Prostate gland (tissue), 2 donors: ENCODE data around the gene HMX3.

ENCODE experiments used
- POLR2A ChIP-seq: fragments of 450-650 bp; IDR thresholded peaks from one replicate; pipeline ENCODE4 v1.6.1; 2016; ENCODE audit warnings: antibody characterized with exemption, mild to moderate bottlenecking
- POLR2AphosphoS5 ChIP-seq: sonication (generic); formaldehyde crosslinking; IDR thresholded peaks from one replicate; pipeline ENCODE4 v1.6.1; 2017; ENCODE audit warnings: antibody characterized with exemption
- TF ChIP-seq, protein P1 (sequence below), 4 experiments: fragments of 200-600 bp in 2 of 4; fragments of 450-650 bp in 2 of 4; sonication (generic) in 2 of 4; IDR thresholded peaks; 1 replicate in 3 of 4; 2 replicates in 1 of 4; pipeline ENCODE4 v1.5.1; 2016 to 2019; ENCODE audit warnings: antibody characterized with exemption in 4 of 4, mild to moderate bottlenecking in 2 of 4, moderate library complexity in 2 of 4

DNA sequence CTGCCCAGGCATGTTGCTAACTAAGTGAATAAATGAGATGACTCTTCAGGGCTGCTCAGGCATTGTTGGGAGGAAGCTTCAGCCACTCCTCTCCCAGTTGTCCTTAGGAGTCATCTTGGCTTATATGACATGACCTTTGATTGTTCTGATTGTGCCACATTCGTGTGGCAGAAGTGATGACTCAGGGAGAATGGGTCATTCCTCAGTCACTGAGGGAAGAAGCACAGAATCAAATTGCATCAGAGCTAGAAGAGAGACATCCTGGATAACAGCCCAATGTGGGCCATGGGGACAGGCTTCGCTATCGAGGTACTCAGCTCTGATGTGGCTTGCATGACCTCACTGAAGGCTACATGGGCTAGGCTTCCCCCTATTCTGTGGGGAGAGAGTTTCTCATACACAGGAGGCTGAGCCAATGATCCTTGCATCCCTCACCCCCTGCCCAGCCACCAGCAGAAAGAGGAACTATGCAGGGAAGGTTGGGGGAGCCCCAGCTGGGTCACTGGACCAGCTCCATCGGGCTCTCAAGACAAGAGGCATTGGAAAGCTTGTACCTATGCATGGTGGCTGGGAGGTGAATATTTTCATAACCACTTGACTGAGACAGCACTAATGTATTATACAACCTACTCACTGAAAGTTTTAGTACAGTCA lies 6.0 kb upstream of the HMX3 start:
- TF ChIP-seq POLR2A (no peak), POLR2AphosphoS5 (no peak)
- TF ChIP-seq, protein P1, sequence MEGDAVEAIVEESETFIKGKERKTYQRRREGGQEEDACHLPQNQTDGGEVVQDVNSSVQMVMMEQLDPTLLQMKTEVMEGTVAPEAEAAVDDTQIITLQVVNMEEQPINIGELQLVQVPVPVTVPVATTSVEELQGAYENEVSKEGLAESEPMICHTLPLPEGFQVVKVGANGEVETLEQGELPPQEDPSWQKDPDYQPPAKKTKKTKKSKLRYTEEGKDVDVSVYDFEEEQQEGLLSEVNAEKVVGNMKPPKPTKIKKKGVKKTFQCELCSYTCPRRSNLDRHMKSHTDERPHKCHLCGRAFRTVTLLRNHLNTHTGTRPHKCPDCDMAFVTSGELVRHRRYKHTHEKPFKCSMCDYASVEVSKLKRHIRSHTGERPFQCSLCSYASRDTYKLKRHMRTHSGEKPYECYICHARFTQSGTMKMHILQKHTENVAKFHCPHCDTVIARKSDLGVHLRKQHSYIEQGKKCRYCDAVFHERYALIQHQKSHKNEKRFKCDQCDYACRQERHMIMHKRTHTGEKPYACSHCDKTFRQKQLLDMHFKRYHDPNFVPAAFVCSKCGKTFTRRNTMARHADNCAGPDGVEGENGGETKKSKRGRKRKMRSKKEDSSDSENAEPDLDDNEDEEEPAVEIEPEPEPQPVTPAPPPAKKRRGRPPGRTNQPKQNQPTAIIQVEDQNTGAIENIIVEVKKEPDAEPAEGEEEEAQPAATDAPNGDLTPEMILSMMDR (IDR thresholded peaks at IDR 0.05), result no peak
